HEK293 (cell line): ENCODE results near the gene WDR41.

Source experiments
- CTCF ChIA-PET: fragments of 350-600 bp; formaldehyde crosslinking; extraction: SDS; loops from one replicate; lab custom pipeline; 2021; ENCODE audit warnings: antibody characterized with exemption; lab: Yijun Ruan, JAX
- POLR2A ChIA-PET: fragments of 300-600 bp; formaldehyde crosslinking; extraction: SDS; loops from one replicate; lab custom pipeline; 2020; ENCODE audit warnings: antibody characterized with exemption, inconsistent platforms; lab: Yijun Ruan, JAX
- H3K27ac ChIP-seq: fragments of 200-500 bp; sonication (Bioruptor generic); 2 replicates; pipeline ENCODE4 v1.5.1; 2014; ENCODE audit warnings: low read depth, low read length, control low read depth, inconsistent platforms; ENCODE audit errors: extremely low read depth
- H3K36me3 ChIP-seq, 2 experiments: fragments of 200-500 bp in 1 of 2; sonication (Bioruptor generic) in 1 of 2; 1 replicate in 1 of 2; 2 replicates in 1 of 2; pipeline ENCODE4 v1.5.1; 2014 to 2017; ENCODE audit warnings: inconsistent platforms in 2 of 2, low read length in 2 of 2; ENCODE audit not compliant: control insufficient read depth in 2 of 2, insufficient read depth in 1 of 2
- H3K4me1 ChIP-seq: fragments of 200-500 bp; sonication (Bioruptor generic); 2 replicates; pipeline ENCODE4 v1.5.1; 2014; ENCODE audit warnings: mild to moderate bottlenecking, low read length, inconsistent platforms; ENCODE audit not compliant: control insufficient read depth, insufficient read depth
- H3K4me3 ChIP-seq: 2 replicates; pipeline ENCODE4 v1.5.1; 2011; ENCODE audit warnings: low read depth, mild to moderate bottlenecking, control low read depth, low read length, moderate library complexity
- H3K9me3 ChIP-seq: fragments of 200-500 bp; sonication (Bioruptor generic); 2 replicates; pipeline ENCODE4 v1.5.1; 2014; ENCODE audit warnings: low read depth, low read length, inconsistent platforms; ENCODE audit not compliant: control insufficient read depth, insufficient read depth
- AEBP2 ChIP-seq: fragments of 450-650 bp; formaldehyde crosslinking; IDR thresholded peaks from 2 replicates; pipeline ENCODE4 v1.5.1; 2016; ENCODE audit warnings: missing biosample characterization, missing genetic modification characterization, borderline replicate concordance
- IKZF3 ChIP-seq: fragments of 450-650 bp; IDR thresholded peaks from 2 replicates; pipeline ENCODE4 v1.5.0; 2018; ENCODE audit warnings: missing biosample characterization, mild to moderate bottlenecking, missing genetic modification characterization, moderate library complexity
- MEIS1 ChIP-seq: sonication (generic); formaldehyde crosslinking; IDR thresholded peaks from 2 replicates; pipeline ENCODE4 v1.8.1; 2022; ENCODE audit warnings: missing genetic modification reagents, mild to moderate bottlenecking, borderline replicate concordance
- SP7 ChIP-seq: fragments of 450-650 bp; formaldehyde crosslinking; IDR thresholded peaks from 2 replicates; pipeline ENCODE4 v1.5.1; 2016; ENCODE audit warnings: missing biosample characterization, missing genetic modification characterization
- ZBTB10 ChIP-seq: fragments of 450-650 bp; formaldehyde crosslinking; IDR thresholded peaks from 2 replicates; pipeline ENCODE4 v1.5.1; 2016; ENCODE audit warnings: missing biosample characterization, missing genetic modification characterization
- ZBTB17 ChIP-seq: fragments of 450-650 bp; formaldehyde crosslinking; IDR thresholded peaks from 2 replicates; pipeline ENCODE4 v1.5.1; 2016; ENCODE audit warnings: missing biosample characterization, missing genetic modification characterization
- ZBTB44 ChIP-seq: fragments of 450-650 bp; IDR thresholded peaks from 2 replicates; pipeline ENCODE4 v1.5.1; 2018; ENCODE audit warnings: missing biosample characterization, mild to moderate bottlenecking, missing genetic modification characterization
- ZBTB6 ChIP-seq: fragments of 450-650 bp; formaldehyde crosslinking; IDR thresholded peaks from 2 replicates; pipeline ENCODE4 v1.5.1; 2017; ENCODE audit warnings: missing biosample characterization, missing genetic modification characterization
- ZFHX2 ChIP-seq: fragments of 450-650 bp; formaldehyde crosslinking; conservative IDR thresholded peaks from 2 replicates; pipeline ENCODE4 v1.5.1; 2016; ENCODE audit warnings: missing biosample characterization, missing genetic modification characterization
- ZIC2 ChIP-seq: fragments of 450-650 bp; formaldehyde crosslinking; IDR thresholded peaks from 2 replicates; pipeline ENCODE4 v1.5.1; 2016; ENCODE audit warnings: missing biosample characterization, missing genetic modification characterization
- ZNF121 ChIP-seq: fragments of 450-650 bp; formaldehyde crosslinking; IDR thresholded peaks from 2 replicates; pipeline ENCODE4 v1.5.1; 2016; ENCODE audit warnings: missing biosample characterization, missing genetic modification characterization
- ZNF138 ChIP-seq: fragments of 450-650 bp; formaldehyde crosslinking; IDR thresholded peaks from 2 replicates; pipeline ENCODE4 v1.5.1; 2016; ENCODE audit warnings: missing biosample characterization, missing genetic modification characterization, borderline replicate concordance
- ZNF146 ChIP-seq: fragments of 450-650 bp; formaldehyde crosslinking; IDR thresholded peaks from 2 replicates; pipeline ENCODE4 v1.5.1; 2016; ENCODE audit warnings: missing biosample characterization, missing genetic modification characterization
- ZNF174 ChIP-seq: fragments of 450-650 bp; formaldehyde crosslinking; IDR thresholded peaks from 2 replicates; pipeline ENCODE4 v1.5.0; 2017; ENCODE audit warnings: missing biosample characterization, mild to moderate bottlenecking, missing genetic modification characterization
- ZNF214 ChIP-seq: fragments of 450-650 bp; formaldehyde crosslinking; IDR thresholded peaks from 2 replicates; pipeline ENCODE4 v1.5.1; 2017; ENCODE audit warnings: missing biosample characterization, mild to moderate bottlenecking, missing genetic modification characterization, borderline replicate concordance
- ZNF23 ChIP-seq: fragments of 450-650 bp; formaldehyde crosslinking; IDR thresholded peaks from 2 replicates; pipeline ENCODE4 v1.5.1; 2016; ENCODE audit warnings: missing biosample characterization, missing genetic modification characterization, borderline replicate concordance
- ZNF239 ChIP-seq: fragments of 450-650 bp; formaldehyde crosslinking; IDR thresholded peaks from 2 replicates; pipeline ENCODE4 v1.5.1; 2016; ENCODE audit warnings: missing biosample characterization, missing genetic modification characterization
- ZNF354C ChIP-seq: fragments of 450-650 bp; formaldehyde crosslinking; IDR thresholded peaks from 2 replicates; pipeline ENCODE4 v1.5.1; 2016; ENCODE audit warnings: missing biosample characterization, missing genetic modification characterization, low read depth, borderline replicate concordance
- ZNF37A ChIP-seq: fragments of 450-650 bp; IDR thresholded peaks from 2 replicates; pipeline ENCODE4 v1.5.1; 2018; ENCODE audit warnings: missing biosample characterization, missing genetic modification characterization
- ZNF391 ChIP-seq: fragments of 450-650 bp; formaldehyde crosslinking; IDR thresholded peaks from 2 replicates; pipeline ENCODE4 v1.5.1; 2016; ENCODE audit warnings: low read depth, missing biosample characterization, missing genetic modification characterization, borderline replicate concordance
- ZNF404 ChIP-seq: fragments of 450-650 bp; formaldehyde crosslinking; IDR thresholded peaks from 2 replicates; pipeline ENCODE4 v1.5.1; 2017; ENCODE audit warnings: missing biosample characterization, missing genetic modification characterization
- ZNF423 ChIP-seq: fragments of 450-650 bp; formaldehyde crosslinking; IDR thresholded peaks from 2 replicates; pipeline ENCODE4 v1.5.1; 2016; ENCODE audit warnings: missing biosample characterization, missing genetic modification characterization
- ZNF521 ChIP-seq: fragments of 450-650 bp; formaldehyde crosslinking; IDR thresholded peaks from 2 replicates; pipeline ENCODE4 v1.5.1; 2017; ENCODE audit warnings: missing biosample characterization, mild to moderate bottlenecking, missing genetic modification characterization
- ZNF530 ChIP-seq: fragments of 450-650 bp; formaldehyde crosslinking; IDR thresholded peaks from 2 replicates; pipeline ENCODE4 v1.5.1; 2016; ENCODE audit warnings: low read depth, missing biosample characterization, missing genetic modification characterization
- ZNF571 ChIP-seq: fragments of 450-650 bp; formaldehyde crosslinking; IDR thresholded peaks from 2 replicates; pipeline ENCODE4 v1.5.0; 2017; ENCODE audit warnings: missing biosample characterization, missing genetic modification characterization
- ZNF629 ChIP-seq: fragments of 450-650 bp; formaldehyde crosslinking; IDR thresholded peaks from 2 replicates; pipeline ENCODE4 v1.5.1; 2017; ENCODE audit warnings: missing biosample characterization, missing genetic modification characterization
- ZNF660 ChIP-seq: fragments of 450-650 bp; IDR thresholded peaks from 2 replicates; pipeline ENCODE4 v1.5.1; 2018; ENCODE audit warnings: missing biosample characterization, mild to moderate bottlenecking, missing genetic modification characterization
- ZNF704 ChIP-seq: fragments of 450-650 bp; formaldehyde crosslinking; IDR thresholded peaks from 2 replicates; pipeline ENCODE4 v1.5.1; 2016; ENCODE audit warnings: missing biosample characterization, missing genetic modification characterization
- TF ChIP-seq, protein P1 (sequence below): fragments of 450-650 bp; formaldehyde crosslinking; optimal IDR thresholded peaks from 2 replicates; pipeline ENCODE3; 2016; ENCODE audit warnings: missing biosample characterization, mild to moderate bottlenecking, missing genetic modification characterization

The WDR41 gene

GRCh38 chr5:77499973-77500372, 7.9 kb upstream of the WDR41 start:
- H3K27ac ChIP-seq = no peak overlapping the region
- CTCF ChIA-PET = no interaction called here
- H3K4me1 ChIP-seq = no peaks in the 10 kb centered on the region
- POLR2A ChIA-PET = no interaction called here
- H3K4me3 ChIP-seq = no peak overlapping the region
- TF ChIP-seq ZNF704 (tag by site-specific recombination) (no peak), ZNF404 (tag by site-specific recombination) (no peak), MEIS1 (CRISPR knock-in tag) (no peak), ZNF214 (no peak), ZBTB17 (tag by site-specific recombination) (no peak), ZNF37A (no peak), ZNF121 (tag by site-specific recombination) (no peak), SP7 (tag by site-specific recombination) (no peak), ZNF660 (no peak), ZNF138 (no peak), ZIC2 (no peak), ZNF423 (tag by site-specific recombination) (no peak), ZNF530 (tag by site-specific recombination) (no peak)
- H3K36me3 ChIP-seq = no peaks in the 10 kb centered on the region
- no peaks in the 10 kb centered on the region; the same call in 1 of the 2 replicates for H3K9me3 ChIP-seq

- Histone ChIP-seq H3K9me3 (no peaks in the 10 kb centered on the region; the same call in 1 of the 2 replicates), H3K36me3 (no peaks in the 10 kb centered on the region), H3K4me3 (no peak overlapping the region), H3K27ac (no peak overlapping the region), H3K4me1 (no peaks in the 10 kb centered on the region)
- ChIA-PET POLR2A (no interaction called here), CTCF (no interaction called here)
- TF ChIP-seq ZNF521 (no peak), ZBTB44 (no peak), AEBP2 (no peak), ZNF629 (tag by site-specific recombination) (no peak), ZNF174 (no peak), ZNF391 (no peak), ZNF354C (no peak), ZNF239 (tag by site-specific recombination) (no peak), ZBTB10 (tag by site-specific recombination) (no peak), ZNF660 (no peak), ZFHX2 (tag by site-specific recombination) (no peak), ZNF571 (tag by site-specific recombination) (no peak), ZNF23 (no peak), IKZF3 (tag by site-specific recombination) (no peak), ZNF146 (no peak), ZBTB6 (tag by site-specific recombination) (no peak)
- TF ChIP-seq, protein P1, sequence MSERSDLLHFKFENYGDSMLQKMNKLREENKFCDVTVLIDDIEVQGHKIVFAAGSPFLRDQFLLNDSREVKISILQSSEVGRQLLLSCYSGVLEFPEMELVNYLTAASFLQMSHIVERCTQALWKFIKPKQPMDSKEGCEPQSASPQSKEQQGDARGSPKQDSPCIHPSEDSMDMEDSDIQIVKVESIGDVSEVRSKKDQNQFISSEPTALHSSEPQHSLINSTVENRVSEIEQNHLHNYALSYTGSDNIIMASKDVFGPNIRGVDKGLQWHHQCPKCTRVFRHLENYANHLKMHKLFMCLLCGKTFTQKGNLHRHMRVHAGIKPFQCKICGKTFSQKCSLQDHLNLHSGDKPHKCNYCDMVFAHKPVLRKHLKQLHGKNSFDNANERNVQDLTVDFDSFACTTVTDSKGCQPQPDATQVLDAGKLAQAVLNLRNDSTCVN = no peak
Measured at GRCh38 chr5:77499441-77499840, 7.3 kb upstream of the WDR41 start.
